IPS-NIHi11 (cell line): ENCODE measurements around the gene S100Z.
"Not testable (repeated sequence)": the region's sequence is repeated elsewhere in the genome, so short reads cannot be mapped to it uniquely, and the experiment has no call there.

ENCODE experiments used
- DNase-seq: peaks from one replicate; pipeline ENCODE4 v3.0.0; 2012; ENCODE audit warnings: mixed read lengths, low spot score

Gene S100Z

DNA sequence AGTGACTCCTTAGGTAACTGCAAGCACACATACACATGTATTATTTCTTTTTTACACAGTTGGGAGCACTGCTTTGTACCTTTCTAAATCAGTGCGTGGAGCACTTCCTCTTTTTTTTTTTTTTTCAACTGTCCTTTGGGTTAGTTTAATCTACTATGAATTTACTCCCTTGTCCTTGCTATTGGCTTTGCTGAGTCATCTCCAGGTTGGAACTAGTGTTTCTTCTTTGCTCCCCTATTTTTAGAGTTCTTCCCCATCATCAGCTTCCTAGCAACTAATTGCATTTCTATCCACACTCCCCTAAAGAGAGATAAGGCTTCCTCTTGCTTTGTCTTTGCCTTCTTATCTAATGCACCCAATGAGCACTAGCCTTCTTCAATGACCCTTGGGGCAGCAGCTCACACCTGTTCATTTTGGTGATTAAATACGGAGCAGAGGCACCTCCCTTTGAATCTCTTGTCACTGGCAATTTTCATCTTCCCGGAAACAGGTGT is 24.3 kb downstream of the S100Z start:
- no peak for DNase-seq

DNA sequence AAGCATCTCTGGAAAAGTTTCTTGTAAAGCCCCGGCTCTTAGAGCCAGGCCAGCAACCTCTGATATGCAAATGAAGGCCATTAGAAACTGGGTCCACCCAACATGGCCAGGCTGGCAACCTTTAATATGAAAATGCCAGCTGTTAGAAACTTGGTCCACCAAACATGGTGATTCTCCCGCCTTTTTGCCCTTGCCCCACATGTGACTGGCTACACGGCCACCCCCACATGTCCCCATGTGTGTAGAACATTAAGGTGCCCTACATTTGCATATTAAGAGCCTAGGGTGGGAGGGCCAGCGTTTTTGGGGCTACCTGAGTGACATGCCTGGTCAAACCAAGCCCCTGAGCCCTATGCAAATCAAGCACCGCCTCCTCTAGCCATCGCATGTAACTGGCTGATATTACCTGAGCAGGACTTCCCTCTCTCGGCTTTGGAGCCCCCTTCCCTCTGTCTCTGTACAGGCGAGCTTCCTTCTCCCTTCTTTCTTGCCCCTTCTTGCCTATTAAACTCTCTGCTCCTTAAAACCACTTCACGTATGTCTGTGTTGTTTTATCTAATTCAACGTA is 39.0 kb downstream of the S100Z start:
- DNase-seq: no peak

DNA sequence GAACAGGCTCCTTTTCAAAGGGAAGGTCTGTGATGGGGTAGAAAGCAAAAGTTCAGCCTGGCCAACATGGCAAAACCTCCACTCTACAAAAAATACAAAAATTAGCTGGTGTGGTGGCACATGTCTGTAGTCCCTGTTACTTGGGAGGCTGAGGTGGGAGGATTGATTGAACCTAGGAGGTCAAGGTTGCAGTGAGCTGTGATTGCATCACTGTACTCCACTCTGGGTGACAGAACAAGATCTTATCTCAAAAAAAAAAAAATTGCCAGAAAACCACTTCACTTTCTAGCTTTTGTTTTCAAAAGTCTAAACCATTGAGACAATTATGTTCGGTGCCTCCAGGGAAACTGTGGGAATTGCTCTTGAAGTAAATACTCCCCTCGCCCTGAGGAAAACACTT is 43.5 kb downstream of the S100Z start:
- no peak for DNase-seq

DNA sequence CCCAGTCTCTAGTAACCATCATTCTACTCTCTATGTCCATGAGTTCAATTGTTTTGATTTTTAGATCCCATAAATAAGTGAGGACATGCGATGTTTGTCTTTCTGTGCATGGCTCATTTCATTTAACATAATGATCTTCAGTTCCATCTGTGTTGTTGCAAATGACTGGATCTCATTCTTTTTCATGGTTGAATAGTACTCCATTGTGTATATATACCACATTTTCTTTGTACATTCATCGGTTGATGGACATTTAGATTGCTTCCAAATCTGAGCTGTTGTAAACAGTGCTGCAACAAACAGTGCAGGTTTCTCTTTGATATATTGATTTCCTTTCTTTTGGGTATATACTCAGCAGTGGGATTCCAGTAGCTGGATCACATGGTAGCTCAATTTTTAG is 46.4 kb downstream of the S100Z start:
- no peak for DNase-seq

DNA sequence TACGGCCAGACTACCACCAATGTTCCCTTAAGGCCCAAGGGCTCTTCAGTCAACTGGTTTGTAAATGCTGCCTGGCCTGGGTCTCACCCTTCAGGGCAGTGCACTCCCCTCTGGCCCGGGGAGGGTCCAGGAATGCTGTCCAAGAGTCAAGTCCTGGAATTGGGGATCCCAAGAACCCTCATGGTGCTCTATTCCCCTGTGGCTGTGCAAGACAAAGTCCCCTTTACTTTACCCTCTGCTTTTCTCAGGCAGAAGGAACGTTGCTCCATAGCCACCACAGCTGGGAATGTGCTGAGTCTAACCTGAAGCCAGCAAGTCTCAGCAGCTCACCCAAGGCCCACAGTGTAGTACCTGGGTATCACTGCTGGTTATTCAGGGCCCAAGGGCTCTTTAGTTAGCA is 51.7 kb downstream of the S100Z start:
- DNase-seq: no peak

DNA sequence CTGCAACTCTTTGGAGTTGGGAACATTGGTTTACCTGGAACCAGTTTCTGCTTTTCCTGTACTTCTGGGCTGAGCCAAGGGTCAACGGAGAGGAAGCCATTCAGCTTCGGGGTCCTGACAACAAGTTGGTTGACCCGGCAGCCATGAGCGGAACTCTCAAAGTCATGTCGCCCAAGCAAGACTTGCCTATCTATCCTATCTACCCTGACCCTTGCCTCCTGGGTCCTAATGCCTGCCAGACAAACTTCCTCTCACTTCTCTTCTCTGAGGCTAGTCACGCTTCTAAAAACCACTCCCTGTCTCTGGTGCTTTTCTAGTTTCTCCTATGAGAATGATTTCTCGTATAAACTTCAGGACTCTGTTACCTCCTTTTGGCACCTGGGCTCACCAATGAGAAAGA is 58.4 kb downstream of the S100Z start:
- no peak for DNase-seq

DNA sequence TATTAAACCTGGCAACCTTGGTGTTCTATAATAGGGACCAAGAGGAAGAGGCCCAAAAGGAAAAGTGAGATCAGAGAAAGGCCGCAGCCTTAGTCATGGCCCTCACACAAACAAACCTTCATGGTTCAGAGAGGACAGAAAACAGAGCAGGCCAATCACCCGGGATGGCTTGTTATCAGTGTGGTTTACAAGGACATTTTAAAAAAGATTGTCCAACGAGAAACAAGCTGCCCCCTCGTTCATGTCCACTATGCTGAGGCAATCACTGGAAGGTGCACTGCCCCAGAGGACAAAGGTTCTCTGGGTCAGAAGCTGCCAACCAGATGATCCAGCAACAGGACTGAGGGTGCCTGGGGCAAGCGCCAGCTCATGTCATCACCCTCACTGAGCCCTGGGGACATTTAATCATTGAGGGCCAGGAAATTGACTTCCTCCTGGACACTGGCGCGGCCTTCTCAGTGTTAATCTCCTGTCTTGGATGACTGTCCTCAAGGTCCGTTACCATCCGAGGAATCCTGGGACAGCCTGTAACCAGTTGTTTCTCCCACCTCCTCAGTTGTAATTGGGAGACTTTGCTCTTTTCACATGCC is 60.6 kb downstream of the S100Z start:
- not testable (repeated sequence) for DNase-seq

DNA sequence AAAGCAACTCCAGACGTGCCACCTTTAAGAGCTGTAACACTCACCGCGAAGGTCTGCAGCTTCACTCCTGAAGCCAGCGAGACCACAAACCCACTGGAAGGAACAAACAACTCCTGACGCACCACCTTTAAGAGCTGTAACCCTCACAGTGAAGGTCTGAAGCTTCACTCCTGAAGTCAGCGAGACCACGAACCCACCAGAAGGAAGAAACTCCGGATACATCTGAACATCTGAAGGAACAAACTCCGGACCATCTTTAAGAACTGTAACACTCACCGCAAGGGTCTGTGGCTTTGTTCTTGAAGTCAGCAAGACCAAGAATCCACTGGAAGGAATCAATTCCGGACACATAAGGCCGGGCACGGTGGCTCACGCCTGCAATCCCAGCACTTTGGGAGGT is 64.9 kb downstream of the S100Z start:
- DNase-seq: not testable (repeated sequence)

DNA sequence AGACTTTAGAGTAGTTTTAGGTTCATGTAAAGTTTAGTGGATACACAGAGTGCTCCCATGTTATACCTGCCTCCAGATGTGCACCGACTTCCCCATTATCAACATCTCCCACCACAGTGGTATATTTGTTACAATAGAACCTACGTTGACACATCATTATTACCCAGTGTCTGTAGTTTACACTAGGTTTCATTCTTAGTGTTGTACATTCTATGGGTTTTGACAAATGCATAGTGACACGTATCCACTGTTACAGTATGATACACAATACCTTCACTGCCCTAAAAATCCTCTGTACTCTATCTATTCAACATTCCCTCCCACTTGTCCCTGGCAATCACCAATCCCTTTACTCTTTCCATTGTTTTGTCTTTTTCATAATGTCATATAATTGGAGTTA is 68.7 kb downstream of the S100Z start:
- no peak for DNase-seq

DNA sequence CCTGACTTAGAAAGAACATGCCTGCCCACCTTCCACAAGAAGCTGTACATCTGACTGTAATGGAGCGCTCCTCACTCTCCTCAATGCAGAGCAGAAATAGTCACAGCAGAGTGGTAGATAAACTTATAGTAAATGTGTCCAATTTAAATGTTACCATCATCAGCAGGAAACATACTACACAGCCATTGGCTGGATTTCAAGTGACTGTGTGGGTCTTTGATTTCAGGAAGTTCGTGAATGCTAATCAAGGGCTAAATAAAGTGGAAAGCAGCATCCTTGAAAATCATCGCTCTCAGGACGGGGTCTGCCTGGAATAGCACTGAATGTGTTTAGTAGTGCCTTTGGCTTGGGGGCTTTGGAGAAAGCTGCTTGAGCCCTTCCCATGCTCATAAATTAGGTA is 70.7 kb downstream of the S100Z start:
- no peak for DNase-seq

DNA sequence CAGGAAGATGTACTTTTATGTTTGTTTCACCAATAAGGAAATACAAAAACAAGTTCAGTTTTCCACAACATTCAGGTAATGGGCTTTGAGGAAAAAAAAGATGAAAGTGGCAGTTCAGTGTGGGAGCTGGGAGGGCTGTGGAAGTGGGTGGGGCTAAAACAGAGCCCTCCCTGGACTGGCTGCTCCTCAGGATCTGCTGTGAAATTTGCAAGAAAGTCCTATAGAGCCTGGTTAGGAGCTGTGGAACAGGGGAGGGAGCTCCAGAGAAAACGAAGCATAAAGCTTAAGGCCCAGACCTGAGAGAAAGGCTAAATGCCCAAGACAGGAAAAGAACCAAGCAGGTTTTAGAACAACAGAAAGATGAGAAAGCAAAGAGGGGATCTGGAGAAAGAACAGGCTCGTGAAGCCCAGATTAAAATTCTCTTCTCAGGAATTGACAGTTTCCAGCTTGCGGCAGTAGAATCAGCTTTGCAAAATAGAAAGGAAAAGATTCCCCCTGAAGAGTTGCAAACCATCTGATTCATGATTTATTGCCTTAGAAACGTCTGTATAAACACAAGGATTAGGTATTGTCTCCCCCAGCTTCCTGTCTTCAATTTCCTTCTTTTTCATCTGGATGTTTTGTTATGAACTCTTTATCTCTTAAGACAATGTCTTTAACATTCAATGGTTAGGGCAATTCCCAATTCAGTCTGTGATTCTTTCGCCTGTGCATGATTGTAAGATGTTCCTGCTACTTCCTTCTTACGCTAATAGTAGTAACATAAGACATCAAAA is 76.7 kb downstream of the S100Z start:
- DNase-seq: no peak

DNA sequence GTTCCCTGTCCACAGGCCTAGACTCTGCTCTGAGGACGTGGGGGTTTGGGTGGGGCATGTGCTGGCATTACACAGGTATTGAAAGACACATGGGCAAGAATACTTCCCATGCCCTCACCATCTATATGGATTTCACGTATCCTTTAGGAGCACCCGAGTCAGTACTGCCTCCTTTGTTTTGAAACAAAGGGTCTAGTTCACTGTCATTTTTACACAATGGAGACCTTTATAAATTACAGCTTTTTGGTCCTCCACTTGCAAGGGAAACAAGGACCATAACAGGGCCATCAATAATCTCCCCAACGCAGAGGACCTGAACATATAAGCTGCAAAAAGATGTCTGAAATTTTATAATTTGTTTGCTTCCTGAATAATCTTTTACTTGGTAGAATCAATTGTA is 78.1 kb downstream of the S100Z start:
- no peak for DNase-seq

DNA sequence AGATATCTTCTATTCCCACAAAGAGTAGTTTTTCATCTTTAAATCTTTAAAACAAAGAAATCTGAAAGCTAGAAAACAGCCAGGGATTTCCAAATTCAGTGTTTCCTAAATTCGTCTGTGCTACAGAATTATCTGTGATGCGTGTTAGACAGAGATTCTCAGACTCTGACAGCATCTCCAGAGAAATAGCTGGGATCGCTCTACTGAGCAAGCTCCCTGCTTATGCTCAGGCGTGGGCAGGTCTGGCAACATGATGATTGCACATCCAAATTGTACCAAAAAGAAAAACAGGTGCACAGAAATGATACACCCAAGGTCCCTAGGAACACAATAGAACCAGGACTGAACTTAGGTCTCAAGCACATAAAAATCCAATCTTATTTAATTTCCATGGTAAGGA is 80.3 kb downstream of the S100Z start:
- no peak for DNase-seq

DNA sequence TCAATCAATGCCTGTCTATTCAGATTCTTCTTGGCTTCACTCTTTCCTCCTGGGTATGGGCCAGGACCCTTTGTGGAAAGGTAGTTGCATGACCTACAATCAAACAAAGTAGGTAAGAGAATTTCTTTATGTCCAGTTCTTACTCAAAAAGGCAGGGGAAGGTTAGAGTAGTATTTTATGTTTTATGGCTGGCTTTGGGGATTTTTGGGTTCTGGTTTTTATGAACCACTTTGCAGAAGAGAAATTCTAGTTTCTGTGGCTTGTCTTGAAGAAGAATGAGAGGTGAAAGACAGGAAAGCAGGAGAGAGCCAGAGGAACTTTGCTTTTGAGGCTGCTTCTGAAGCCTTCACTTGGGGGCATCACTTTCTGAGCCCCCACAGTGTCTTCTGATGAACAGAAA is 88.4 kb downstream of the S100Z start:
- DNase-seq: no peak

DNA sequence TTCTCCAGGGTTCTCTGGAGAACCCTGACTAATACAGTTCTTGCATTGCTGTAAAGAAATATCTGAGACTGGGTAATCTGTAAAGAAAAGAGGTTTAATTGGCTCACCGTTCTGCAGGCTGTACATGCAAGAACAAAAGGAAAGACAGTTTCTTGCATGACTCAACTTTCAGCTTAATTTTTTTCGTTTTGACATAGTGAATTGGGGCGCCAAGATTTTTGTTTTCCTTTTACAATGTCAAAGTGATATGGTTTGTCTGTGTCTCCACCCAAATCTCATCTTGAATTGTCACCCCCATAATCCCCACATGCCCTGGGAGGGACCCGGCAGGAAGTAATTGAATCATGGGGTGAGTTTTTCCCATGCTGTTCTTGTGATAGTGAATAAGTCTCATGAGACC is 91.2 kb downstream of the S100Z start:
- no peak for DNase-seq

DNA sequence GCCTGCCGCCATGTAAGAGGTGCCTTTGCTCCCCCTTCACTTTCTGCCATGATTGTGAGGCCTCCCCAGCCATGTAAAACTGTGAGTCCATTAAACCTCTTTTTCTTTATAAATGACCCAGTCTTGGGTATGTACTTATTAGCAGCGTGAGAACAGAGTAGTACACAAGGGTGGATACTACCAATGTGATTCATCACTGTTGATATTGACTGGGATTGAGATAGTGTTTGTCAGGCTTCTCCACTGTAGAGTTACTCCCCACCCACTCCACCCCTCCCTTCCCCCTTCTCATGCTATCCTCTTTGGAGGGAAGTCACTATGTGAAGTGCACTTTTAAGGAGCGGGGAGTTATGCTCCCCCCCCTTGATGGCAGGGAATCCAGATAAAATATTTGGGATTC is 91.6 kb downstream of the S100Z start:
- DNase-seq: no peak

DNA sequence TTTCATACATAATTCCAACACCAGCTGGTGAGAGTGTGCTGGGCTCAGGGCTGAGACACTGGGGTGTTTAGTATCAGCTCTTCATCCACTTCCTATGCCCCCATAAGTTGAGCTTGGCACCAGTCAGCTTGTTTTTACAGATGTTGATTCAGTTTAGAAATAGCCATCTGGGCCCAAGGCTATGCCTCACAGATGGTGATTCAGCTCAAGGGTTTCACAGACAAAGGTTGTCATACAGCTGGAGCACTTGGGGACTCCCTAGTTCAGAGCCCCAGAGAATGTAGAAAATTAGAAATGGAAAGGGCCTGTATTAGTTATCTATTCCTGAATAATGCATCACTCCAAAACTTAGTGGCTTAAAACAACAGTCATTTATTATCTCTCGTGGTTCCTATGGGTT is 92.8 kb downstream of the S100Z start:
- DNase-seq: no peak

DNA sequence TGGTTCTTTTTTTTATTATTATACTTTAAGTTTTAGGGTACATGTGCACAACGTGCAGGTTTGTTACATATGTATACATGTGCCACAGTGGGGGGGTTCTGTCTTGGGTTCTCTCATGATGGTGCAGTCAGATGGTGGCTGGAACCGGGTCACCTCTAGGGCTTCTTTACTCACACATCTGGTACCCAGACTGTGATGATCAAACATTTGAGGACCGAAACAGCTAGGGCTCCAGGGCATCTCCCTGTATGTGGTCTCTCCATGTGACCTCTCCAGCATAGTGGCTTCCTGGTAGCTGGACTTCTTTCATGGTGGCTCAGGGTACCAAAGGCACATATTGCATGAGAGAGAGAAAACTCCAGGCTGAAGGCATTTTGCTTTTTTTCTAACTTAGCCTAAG is 93.2 kb downstream of the S100Z start:
- DNase-seq: no peak

DNA sequence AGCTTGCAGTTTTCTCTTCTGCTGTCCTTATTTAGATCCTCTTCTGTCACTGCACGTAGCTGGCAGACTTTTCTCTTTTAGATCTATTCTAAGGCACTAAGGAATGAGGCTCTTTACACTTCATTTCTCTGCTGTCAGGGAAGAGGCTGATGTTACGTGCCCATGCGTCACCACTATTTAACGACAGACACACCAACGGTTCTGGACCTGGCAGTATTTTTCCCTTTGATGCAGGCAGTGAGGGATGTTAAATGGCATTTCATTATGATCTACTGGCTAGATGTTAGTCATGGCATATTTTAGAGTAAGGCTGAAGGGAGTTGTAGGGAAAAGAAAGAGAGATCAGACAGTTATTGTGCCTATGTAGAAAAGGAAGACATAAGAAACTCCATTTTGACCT is 94.8 kb downstream of the S100Z start:
- no peak for DNase-seq

DNA sequence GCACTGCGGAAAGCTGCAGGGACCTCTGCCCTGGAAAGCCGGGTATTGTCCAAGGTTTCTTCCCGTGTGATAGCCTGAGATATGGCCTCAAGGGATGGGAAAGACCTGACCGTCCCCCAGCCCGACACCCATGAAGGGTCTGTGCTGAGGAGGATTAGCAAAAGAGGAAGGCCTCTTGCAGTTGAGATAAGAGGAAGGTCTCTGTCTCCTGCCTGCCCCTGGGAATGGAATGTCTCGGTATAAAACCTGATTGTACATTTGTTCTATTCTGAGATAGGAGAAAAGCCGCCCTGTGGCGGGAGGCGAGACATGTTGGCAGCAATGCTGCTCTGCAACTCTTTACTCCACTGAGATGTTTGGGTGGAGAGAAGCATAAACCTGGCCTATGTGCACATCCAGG is 95.4 kb downstream of the S100Z start:
- DNase-seq: not testable (repeated sequence)

DNA sequence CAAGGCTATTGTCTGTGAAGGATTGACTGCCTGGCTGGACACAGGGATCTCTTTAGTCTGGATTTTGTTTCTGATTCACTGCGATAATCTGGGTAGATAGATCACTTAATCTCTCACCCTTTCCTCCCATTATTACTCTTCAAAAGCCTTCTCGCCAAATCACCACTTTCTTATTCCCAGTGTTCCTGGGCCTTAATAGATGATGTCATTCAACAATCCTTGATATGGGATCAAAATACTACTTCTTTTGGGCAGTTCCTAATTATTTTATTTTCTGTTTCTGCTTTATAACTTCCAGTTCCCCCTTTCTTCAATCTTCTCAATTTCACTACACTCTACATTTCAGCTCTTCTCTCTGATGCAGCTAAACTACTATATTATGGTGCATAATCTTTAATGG is 96.3 kb downstream of the S100Z start:
- no peak for DNase-seq

DNA sequence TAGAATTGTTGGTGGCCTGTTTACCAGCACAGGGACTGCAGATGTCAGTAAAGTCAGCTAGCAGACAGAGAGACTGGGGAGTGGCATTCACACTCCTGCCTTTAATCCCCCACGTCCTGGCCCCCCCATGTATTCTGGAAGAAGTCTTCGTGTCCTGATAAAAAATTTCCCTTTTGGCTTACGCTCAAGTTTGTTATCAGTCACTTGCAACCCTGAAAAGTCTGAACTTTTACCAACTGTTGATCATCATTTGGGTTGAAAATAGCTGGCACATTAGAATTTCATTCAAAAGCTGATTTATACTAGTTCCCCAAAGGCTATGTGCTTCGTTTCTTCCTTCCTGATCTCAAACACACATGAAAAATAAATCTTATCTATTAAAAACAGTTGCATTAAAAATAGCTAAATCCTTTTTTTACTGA is 97.3 kb downstream of the S100Z start:
- no peak for DNase-seq

DNA sequence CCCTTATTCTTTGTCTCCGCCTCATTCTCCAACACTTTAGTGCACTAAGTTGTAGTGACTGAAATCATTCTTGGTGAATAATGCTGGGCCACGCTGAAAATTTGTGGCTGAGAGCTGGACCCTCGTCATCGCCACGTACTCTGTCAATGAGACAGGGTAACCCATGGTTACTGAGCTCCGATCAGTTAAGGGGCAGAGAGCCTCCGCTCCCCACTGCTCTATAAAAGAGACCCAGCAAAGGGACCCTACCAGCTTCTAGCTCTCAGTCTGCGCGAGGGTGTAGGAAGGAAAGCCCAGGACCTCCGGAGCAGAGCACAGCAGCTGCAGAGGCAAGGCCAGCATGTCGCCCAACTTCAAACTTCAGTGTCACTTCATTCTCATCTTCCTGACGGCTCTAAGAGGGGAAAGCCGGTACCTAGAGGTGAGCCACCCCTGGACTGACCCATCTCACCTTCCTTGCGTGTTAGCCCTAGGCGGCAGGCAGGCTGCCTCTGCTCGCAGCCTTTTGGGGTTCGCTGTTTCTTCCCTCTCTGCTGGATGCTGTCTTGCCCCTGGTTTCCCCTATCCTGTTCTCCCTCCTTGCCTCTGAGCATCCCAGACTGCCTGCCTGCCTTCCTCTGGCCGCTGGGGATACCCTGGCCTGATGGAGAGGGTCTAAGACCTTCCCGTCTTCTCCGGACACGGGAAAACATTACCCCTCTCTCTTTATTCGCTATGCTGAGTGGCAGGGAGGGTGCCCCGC is 103.2 kb downstream of the S100Z start, which contains the start of gene CRHBP:
Gene CRHBP, plus strand, starts transcription at position 251 of the 742 bp plus-strand sequence. Its CDS starts 90 bp downstream, at position 341.
- peak; percentile 48 for DNase-seq
